Activated CD4-positive, alpha-beta T cell treated with anti-CD3 and anti-CD28 coated beads, Interleukin-2, amount 50 U/mL, for 16 hours (primary cell): ENCODE data around the gene DAZAP1.

Experiments
- DNase-seq: peaks from one replicate; pipeline ENCODE4 v3.0.0-alpha.2; 2020

Gene DAZAP1

DNA sequence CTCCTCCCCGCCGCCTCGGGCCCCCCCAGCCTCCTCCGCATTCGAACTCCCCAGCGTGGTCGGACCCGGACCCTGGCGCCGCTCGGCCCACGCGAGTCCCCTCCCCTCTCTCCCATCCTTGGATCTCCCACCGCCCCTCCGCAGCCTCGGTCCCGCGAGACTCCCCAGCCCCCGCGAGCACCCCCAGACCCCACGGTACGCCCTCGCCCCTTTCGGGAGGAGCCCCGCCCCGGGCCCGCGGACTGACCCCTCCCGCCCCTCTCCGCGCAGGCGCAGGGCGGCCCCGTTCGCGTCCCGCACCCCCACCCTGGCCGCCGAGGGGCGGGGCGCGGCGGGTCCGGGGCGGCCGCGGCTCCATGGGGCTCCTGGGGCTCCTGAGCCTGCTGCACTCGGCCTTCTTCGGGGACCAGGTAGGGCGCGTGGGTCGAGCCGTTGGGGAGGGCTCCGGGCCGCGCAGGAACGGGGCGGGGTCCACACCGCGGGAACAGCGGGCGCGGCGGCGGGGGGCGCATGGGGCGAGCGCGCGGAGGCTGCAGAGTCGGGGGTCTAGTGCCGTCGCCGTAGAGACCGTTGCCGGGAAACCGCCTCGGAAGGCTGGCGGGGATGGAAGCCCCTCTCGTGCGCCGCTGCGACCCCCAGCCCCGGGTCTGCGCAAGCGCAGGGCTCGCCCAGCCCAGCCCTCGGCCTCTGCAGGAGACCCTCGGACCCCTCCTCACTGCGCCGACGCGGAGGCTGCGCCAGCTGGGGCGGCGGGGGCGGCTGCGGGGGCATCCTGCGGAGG lies 38.7 kb downstream of the DAZAP1 start:
- DNase-seq = no peak

DNA sequence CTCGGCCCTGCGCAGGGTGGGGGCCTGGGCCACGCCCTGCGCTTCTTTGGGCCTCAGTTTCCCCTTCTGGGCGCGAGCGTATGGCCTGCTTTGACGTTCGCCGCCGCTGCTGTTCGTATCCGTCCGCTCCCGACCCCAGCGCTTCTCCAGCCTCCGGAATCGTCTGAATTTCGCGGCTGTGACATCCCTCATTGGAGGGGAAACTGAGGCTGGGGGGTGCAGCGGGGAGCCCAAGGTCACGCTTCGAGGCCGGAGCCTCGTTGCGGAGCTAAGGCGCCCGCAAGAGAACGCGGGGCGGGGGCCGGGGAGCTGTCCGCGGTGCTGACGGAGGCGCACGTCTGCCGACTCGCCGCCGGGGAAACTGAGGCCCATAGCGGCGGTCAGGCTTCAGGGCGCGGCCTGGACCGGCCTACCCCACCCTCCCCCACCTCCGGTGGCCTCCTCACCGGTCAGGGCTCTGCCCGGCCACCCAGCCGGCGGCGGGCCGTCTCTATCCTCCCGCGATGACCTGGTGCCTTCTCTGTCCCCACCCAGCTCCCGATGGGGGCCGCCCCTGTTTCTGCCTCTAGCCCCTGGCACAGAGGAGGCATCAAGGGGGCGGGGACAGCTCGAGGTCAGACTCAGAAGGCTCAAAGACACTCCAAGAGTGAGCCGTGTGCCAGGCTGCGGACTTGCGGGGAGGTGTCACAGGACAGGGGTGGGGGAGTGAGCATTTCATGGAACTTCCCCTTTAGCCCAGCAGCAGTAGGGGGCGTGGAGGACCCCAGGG lies 39.5 kb downstream of the DAZAP1 start:
- DNase-seq = no peak

DNA sequence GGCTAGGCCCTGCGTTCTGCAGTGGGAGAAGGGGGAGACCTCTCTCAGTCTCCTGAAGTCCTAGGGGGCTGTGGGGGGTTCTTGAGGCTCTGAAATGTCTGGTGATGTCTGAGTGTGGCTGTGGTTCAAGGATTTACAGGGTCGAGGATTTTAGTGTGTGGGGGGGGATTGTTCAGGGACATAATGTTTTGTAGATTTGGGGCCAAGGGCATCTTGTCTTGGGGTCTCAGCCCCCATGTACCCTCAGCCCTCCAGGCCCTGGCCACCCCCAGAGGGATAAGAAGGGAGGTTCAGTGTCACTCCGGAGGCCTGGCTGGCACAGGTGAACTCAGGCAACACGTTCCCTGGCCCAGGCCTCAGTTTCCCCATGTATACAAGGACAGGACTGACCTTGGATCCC lies 40.1 kb downstream of the DAZAP1 start:
- DNase-seq = no peak

DNA sequence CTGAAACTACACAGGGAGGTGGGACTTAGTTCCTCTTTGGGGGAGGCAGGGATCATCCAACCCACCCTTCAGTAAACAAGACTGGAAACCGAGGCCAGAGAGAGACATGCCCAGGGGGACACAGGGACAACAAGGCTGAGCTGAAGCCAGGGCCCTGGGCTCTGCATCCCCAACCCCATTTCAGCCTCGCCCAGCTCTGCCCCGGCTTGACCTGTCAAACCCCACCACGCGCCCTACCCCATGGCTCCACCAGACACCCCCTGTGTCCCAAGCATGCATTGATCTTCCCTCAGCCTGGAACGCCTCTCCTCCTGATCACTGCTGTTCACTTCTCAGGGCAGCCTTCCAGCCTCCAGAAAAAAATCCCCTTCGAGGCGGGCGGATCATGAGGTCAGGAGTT lies 40.6 kb downstream of the DAZAP1 start:
- DNase-seq = no peak

DNA sequence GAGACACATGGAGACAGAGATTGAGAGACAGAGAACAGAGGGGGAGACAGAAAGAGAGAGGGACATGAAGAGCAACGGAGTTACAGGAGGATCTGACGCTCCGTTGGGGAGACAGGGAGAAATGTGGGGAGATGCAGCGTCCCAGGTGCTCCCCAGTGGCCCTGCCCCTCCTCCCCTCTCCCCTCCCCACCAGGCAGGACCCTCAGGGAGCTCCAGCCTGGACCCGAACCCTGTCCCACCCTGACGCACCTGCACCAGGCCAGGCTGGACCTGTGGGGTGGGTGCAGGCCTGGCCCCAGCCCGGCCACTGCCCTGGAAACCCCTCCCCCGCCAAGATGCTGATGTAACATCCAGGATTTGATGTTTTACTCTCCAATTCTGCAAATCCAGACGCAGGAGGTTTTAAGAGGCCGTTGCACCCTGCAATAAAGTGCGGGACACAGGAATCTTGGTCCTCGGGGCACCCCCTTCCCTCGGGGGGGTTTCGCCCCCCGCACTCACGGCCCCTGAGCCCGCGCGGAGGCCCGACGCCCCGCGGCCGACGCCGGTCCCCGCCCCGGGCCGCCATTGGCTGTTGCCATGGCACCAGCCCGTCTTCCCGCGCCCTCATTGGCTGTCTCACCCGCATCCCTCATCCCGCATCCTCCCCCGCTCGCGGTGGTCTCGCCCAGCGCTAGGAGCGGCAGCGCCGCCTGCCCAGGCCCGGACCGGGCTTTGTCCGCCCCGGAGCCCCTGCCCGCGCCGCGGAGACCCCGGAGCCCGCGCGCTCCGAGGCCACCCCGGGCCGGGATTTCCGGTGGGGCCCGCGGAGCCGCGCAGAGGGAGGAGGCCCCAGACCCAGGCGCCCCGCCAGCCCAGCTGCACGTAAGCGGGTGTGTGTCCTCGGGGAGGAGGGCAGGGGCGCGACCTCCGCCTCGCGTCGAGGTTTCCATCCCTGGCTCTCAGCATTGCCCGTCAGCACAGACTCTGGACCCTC lies 42.4 kb downstream of the DAZAP1 start, which contains the start of gene APC2:
APC2 (plus strand) TSS at position 655 of the 976 bp plus-strand sequence. CDS start 2,881 bp downstream, outside the sequence.
- DNase-seq = no peak

DNA sequence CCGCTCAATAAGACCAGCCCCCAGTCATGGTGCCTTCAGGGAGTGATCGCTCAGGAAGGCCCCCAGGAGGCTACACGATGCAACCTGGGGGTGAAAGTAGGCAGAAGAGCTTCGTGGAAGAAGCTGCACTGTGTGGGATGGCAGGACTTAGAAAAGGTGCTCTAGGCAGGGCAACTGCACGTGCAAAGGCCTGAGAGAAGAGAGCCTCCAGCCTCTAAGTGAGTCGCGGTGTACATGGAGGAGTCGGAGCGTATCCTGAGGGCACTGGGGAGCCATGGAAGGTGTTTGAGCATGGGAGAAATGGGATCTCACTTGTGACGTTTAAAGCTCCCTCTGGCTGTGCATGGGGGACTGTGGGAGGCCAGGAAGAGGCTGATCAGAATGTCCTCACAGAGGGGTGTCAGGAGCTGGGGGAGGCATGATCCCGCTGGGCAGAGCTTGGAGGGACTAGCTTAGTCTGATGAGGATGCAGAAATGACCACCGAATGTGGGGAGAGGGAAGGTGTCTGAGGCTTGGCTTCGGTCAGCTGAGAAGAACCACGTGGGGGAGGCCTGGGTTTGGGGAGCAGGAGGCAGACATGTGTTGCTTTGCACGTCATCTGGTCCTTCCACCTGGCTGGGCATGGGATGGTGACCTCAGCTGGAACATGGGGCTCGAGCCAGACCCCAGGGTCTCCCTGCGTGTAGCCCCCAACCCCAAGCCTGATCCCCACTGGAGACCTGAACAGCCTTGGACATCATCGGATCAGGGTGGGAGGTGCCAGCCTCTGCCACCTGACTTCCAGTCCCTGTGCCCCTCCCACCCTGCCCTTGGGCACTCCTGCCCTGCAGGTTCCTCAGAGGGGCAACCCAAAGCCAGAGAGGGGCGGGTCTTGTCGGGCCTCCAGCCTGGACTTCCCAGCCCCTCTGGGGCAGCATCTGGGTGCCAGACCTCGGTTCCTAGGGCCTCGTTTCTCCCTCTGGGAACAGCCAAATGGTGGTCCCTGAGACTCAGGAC lies 43.6 kb downstream of the DAZAP1 start:
- DNase-seq = no peak

GRCh38 chr19:1451916-1452801 lies 44.8 kb downstream of the DAZAP1 start:
- DNase-seq = no peak

- DNase-seq = no peak
Measured at GRCh38 chr19:1452802-1453524, 45.6 kb downstream of the DAZAP1 start.

DNA sequence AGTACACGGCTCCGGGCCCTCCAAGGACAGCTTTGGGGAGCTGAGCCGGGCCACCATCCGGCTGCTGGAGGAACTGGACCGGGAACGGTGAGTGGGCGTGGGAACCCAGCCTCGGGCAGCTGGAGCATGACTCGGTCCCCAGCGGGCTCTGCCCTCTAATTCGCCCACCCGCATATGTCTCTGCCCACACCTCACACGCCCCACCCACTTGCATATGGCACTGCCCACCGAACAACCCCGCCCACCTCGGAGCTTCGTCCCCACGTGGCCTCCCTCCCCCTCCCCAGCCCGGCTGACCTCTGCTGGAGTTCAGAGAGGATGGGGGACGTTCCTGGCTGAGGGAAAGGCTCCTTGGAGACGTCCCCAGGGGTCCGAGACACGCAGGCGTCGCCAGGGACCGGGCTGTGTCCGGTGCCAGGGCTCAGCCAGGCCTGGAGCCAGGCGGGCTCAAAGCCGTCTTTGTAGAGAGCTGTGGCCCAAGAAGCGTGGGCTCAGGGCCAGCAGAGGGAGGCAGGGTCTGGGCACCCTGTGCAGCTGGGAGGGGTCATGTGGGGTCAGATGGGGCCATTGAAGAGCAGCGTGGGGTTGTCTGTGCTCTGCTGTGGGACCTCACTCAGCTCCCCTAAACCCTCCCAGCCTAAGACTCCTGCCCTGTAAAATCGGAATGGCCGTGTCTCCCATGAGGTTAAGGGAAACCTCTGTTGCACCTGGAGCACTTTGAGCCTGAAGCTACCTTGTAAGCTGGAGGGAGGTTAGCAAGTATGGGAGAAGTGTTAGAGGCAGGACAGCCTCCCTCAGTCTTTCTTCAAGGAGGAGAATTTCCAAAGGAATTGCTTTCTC lies 46.4 kb downstream of the DAZAP1 start:
- DNase-seq = no peak

GRCh38 chr19:1455002-1455335 lies 47.6 kb downstream of the DAZAP1 start:
- no peak for DNase-seq

- DNase-seq = peak; percentile 81
Measured at GRCh38 chr19:1455336-1456120, 48.1 kb downstream of the DAZAP1 start.

- no peak for DNase-seq
Measured at GRCh38 chr19:1456121-1456900, 48.9 kb downstream of the DAZAP1 start.

DNA sequence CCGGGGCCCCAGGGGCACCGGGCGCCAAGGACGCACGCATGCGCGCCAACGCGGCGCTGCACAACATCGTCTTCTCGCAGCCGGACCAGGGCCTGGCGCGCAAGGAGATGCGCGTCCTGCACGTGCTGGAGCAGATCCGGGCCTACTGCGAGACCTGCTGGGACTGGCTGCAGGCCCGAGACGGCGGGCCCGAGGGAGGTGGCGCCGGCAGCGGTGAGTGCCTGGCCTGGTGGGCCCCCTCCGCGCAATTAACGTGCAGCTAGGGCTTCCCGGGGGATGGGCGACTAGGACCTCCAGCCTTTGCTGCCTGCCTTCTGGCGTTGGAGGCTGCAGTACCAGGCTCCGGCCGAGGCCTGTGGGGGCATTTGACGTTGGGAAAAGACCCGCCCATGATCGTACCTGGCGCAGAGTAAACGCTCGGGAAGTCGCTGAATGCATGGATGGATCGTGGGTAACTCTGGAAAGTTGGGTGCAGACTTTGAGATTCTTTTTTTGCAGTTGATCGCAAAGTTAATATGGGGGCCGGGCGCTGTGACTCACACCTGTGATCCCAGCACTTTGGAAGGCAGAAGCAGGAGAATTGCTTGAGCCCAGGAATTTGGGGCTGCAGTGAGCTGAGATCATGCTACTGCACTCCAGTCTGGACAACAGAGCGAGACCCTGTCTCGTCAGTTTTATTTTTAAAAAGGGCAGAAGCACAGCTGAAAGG lies 49.8 kb downstream of the DAZAP1 start:
- no peak for DNase-seq

DNA sequence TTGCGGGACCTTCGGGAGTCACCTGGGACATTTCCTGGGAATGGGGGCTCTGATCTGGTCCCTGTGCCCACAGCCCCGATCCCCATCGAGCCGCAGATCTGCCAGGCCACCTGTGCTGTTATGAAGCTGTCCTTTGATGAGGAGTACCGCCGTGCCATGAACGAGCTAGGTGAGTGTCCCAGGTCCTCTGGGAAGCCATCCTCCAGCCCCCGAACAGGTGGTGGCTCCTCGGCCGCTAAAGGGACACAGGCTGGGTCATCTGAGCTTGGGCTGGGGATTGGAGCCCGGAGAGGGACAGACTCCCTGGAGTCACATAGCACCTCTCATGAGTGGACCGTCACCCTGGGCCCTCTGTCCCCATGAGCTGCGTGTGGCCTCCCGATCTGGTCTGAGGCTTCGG lies 50.5 kb downstream of the DAZAP1 start:
- no peak for DNase-seq

- no peak for DNase-seq
Measured at GRCh38 chr19:1459479-1459878, 52.1 kb downstream of the DAZAP1 start.
